CD4-positive, alpha-beta T cell treated with Interleukin-4 for 4 hours (primary cell): Measurements from ENCODE around the gene SLC13A1.

ENCODE experiments used
- DNase-seq: peaks from one replicate; pipeline ENCODE4 v3.0.0-alpha.2; 2020

Gene SLC13A1

DNA sequence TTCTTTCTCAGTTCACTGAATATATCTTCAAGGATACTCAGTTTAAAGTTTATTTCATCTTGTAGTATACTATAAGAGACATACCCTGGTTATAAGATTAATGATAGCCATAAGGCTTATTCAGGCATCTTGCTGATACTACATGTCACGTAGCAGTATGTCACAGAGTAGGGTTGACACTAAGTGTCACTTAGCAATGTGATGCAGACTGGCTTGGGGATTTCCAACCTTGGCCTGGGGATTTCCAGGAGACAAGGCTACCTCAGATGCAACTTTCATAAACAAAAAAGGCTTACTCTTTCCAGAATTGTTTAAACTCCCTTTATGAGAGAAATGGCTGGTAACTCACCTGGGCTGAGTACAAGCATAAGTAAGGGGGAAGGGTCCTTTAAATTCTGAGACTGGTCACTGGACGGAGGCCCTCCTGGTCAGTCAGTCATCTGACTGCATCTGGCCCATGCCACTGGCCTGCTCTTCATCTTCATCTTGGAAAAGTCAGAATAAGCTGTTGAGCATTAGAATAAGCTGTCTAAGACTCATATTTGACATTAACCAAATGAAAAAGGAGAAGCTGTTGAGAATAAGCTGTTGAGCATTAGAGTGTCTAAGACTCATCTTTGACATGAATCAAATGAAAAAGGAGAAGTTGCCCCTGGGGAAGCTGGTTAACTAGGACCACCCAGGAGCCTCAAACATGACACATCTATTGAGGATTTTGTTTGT is 9.5 kb downstream of the SLC13A1 start:
- no peak for DNase-seq

GRCh38 chr7:123185756-123186155 is 14.0 kb downstream of the SLC13A1 start:
- no peak for DNase-seq

GRCh38 chr7:123184271-123184670 is 15.5 kb downstream of the SLC13A1 start:
- DNase-seq = no peak

GRCh38 chr7:123183431-123183830 is 16.3 kb downstream of the SLC13A1 start:
- no peak for DNase-seq

GRCh38 chr7:123177442-123177841 is 22.3 kb downstream of the SLC13A1 start:
- DNase-seq = no peak

DNA sequence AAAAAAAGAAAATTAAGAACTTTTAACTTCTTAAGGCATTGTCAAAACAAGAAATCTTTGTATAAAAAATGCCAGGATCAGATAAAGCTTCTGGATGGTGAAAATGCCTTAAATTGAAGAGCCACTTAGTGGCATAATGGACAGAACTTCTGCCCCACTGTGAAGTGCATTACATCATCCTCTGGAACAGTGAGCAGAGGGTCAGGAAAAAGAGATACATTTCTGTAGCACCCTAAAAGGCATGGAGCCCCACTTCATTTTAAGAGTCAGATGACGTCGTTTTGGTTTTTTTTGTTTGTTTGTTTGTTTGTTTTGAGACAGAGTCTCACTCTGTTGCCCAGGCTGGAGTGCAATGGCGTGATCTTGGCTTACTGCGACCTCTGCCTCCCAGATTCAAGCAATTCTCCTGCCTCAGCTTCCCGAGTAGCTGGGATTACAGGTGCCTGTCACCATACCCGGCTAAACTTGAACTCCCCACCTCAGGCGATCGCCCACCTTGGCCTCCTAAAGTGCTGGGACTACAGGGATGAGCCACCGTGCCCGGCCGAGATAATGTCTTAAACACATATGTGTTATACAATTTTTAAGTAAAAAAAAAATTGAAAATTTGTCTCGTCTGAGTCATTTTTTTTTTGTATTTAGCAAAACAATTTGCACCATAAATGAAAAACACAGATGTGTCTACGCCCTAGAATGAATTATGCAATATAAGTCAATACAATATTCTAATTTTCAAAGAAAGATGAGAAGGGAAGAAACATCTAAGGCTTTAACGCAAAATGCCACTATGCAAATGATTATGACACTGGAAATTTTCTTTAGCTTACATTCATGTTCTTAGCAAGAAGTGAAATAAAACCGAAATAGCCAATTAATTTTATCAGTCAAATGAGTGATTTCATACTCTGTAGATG is 29.2 kb downstream of the SLC13A1 start:
- no peak for DNase-seq

DNA sequence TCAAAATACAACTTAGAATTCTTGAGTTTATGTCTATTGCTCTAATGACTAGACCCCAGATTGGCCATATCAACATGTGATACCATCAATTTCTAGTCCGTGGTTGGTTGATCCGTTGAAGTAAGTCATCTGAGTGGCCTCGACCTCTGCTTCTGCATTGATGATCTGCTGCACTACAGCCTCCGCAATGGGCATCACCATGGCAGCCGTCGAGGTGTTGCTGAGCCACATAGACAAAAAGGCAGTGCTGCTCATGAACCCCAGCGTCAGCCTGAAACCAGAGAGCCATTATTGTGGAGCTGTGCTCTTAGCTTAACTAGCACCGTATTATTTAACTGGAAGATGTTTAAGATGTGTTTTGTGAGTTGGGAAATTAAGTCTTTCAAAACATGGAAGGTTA is 30.7 kb downstream of the SLC13A1 start:
- DNase-seq = no peak

GRCh38 chr7:123157606-123158005 is 42.2 kb downstream of the SLC13A1 start:
- DNase-seq = no peak

- no peak for DNase-seq
Measured at GRCh38 chr7:123155571-123155970, 44.2 kb downstream of the SLC13A1 start.

DNA sequence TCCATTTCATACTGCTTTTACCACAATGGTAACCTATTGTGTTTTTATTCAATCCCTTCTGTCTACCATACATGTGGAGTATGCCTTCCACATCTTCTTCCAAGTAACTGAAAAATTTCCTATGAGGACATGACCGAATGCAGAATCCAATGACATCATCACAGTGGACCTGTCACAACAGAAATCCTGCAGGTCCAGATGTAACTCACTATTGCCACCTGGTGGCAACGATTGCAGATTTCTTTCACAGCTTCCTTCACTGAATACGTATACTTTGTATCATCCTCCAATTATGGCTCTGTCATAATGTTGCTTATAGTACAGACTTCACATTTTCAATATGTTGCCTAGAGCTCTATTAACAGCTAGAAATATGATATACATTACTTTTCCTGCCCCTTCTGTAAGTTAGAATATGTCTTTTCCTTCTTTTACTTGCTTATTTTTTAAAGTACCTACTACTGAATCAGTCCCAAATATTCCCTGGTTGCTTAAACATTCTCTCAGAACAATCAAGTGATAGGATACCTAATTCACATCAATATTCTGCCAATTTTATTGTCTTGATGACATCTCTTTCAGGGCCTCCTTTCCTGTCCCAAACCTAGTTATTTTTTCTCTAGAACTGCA is 45.4 kb downstream of the SLC13A1 start:
- DNase-seq = peak; percentile 26

DNA sequence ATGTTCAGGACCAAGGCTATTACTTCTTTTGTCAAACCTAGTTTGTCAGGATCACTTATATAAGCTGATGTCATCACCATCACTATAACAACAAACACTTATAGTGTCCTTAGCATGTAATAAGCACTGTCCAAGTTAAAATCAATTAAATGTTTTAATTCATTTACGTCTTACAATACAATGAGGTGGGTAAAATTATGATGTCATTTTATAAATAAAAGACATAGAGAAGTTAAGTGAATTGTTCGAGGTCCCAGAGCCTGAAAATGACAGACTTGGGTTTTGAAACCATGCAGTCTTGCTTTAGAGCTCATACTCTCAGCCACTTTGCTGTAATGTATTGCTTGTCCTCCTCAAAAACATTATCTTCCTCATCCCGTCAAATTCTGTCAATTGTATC is 48.3 kb downstream of the SLC13A1 start:
- DNase-seq = no peak

GRCh38 chr7:123148813-123149212 is 51.0 kb downstream of the SLC13A1 start:
- no peak for DNase-seq

- no peak for DNase-seq
Measured at GRCh38 chr7:123143252-123144006, 56.3 kb downstream of the SLC13A1 start.

- no peak for DNase-seq
Measured at GRCh38 chr7:123140561-123140960, 59.2 kb downstream of the SLC13A1 start.

DNA sequence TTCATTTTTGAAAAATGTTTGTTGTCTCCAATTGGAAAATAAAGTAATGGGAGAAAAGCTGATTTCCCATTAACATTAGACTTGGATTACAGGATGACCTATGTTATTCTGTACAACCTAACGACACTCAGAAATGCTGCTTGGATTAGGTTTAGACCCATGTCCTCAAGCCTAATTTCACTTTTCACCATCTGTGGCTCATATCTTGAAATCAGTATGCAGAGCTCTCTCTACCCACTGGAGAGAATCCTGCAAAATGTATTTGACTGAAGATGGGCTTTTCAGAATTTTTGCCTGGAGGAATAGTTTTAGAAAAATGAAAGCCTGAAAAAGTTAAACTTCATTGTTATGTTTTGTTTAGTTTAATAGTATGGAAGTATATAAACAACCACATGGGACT is 63.8 kb downstream of the SLC13A1 start:
- no peak for DNase-seq

DNA sequence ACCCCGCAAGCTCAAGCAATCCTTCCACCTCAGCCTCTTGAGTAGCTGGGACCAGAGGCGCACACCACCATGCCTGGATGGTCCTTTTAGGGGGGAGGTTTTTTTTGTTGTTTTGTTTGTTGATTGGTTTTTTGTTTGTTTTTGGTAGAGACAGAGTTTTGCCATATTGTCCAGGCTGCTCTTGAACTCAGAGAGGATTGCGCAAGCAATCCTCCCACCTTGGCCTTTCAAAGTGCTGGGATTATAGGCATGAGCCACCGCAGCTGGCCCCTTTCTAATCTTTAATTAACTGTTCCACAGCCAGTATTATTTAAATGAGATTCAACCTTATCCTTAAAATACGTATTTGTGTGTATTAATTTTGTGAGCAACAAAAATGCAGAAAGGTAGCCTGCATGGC is 65.8 kb downstream of the SLC13A1 start:
- DNase-seq = no peak

DNA sequence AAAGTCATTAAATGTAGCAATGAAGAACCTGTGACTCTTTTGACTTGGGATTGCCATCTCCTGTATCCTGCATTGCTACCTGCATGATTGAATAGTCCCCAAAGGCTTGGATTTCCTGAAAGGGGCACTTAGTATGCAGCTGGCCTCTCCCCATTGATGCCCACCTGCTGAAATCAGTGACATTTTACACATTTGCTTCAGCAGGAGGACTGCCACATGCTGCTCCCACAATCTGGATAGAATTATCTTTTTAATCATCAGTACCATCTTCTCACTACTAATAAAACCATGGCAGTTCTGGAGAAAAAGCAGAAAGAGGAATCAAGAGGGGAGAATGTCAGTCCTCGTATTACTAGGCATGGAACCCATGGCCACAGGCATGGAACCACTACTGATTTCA is 67.8 kb downstream of the SLC13A1 start:
- no peak for DNase-seq

DNA sequence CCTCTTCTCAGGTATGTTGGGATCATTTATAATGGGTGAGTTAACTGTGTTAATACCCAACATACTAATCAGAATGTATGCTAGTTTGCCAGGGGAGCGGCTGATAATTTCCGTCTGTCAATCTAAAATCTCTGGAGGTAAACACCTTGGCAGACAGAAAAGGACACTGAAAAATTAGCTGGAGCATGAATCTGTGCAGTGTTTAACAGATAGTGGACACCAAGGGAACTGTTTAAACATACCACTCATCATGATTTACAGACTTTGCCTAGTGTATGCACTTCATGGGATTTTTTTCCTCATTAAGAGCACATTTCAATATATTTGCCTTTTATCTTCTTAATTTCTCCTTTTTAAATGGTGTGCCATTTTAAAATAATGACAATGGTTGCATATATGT is 68.2 kb downstream of the SLC13A1 start:
- DNase-seq = no peak

DNA sequence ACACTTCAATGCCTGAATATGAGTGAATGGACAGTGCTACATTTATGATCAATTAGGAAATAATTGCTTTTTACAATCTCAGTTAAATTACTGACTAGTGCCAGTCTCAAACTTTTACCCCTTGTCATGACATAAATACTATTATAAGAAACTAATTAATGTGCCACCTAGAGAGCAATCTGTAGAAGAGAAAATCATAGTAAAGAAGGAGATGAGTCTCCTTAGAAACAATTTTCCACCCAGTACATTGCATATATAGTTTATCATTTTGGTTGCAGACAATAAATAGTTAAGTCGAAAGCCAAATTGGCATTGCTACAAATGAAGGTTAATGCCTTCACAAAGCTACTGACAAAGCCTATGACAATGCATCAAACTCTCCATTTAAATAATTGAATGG is 68.6 kb downstream of the SLC13A1 start:
- DNase-seq = no peak

DNA sequence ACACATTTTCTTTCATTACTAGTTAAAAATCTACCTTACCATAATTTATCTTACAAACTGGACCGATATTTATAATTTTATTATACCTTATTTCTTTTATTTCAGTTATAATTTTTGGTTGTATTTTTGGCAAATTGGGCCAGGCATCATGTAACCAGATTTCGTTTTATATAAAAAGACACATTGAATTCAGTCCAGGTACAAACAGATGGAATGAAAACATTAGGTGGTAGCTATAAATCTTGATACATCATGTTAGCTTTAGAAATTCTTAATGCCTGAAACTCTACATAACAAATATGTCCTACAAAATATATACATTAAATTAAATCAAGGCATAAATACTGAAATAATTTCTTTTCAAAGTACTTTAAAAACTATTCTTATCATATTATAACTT is 73.1 kb downstream of the SLC13A1 start:
- DNase-seq = no peak

GRCh38 chr7:123126171-123126570 is 73.6 kb downstream of the SLC13A1 start:
- no peak for DNase-seq

GRCh38 chr7:123125231-123125630 is 74.5 kb downstream of the SLC13A1 start:
- no peak for DNase-seq

DNA sequence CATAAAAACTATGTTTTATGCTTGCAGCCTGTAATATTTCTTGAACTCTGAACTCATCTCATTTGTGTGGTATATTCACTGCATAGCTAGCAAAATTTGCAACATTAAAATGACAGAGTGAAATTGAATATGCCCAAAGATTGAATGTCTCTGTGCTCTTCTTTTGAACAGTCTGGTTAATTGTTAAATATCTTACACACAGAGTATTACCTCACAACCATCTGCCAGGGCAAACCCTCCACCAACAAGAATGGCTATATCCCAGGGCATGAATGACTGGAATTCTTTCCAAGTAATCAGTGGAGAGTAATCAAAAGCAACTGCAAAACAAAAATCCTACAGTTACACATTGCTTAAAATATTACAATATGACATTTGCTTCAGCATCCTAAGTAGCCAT is 76.9 kb downstream of the SLC13A1 start:
- DNase-seq = no peak
